Skin of body (tissue), 2 donors: ENCODE measurements around the gene MAP4. TPM values are rescaled to one million over a fixed set of nuclear protein-coding genes. Genes with fewer than 3 reads are reported as not detected.
"Not testable (repeated sequence)": the region's sequence is repeated elsewhere in the genome, so short reads cannot be mapped to it uniquely, and the experiment has no call there.

Source experiments
- DNase-seq: peaks from one replicate; lab custom pipeline; 2025; lab: John Stamatoyannopoulos, UW
- total RNA-seq: library from RNA; depleted of rRNA; stranded (reverse); fragments of >200 nt; gene quantifications from one replicate; pipeline ENCODE4 v1.2.3, GENCODE V29; 2014

Gene MAP4
- total RNA-seq, 1 donor from 2014 or later, result 88.6 TPM

DNA sequence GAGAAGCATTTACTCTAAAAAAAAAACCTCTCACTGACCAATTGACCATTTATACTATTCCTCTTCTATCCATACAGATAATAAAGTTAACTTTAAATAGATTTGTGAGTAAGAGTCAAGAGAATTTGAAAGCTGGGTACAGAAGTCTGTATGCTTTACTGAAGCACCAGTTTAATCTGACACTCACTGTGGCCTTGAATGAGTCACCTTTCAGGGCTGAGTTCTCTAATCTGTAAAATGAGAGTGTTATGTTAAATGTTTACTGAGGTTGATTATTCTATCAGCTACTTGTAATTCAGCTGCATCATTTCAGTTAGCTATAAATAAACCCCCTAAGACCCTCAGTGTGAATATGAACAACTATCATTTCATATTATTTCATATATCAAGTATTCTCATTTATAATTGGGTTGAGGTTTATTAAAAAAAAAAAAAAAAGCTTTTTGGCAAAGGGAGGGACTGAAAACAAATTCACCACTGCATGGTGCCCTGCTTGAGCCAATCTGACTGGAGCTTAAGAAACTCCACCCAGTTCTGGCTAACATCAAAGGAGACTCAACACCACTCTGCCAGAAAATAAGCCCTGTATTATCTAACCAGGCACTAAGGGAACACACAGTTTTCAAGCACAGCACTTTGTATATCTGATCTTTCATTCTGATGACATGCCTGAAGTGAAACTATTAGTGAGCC, 2.8 kb downstream of the MAP4 start:
- no peak for DNase-seq

DNA sequence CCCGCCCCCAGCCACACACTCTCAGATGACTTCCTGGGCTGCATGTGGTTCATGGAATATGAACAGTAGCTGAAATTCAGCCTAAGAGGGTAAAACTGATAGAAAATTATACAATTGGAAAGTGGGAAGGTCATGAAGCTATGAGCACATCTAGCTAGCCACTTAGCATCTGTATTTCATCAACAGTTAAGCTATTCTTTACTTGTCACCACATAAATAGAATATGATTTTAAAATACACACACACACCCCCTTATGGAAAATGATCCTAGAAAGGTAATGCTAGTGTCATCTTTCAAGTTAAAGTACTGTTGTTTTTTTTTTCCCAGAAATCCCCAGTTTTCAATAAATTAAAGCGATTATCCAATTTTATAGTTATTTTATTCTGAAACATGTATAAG, 3.6 kb downstream of the MAP4 start:
- DNase-seq, result no peak

DNA sequence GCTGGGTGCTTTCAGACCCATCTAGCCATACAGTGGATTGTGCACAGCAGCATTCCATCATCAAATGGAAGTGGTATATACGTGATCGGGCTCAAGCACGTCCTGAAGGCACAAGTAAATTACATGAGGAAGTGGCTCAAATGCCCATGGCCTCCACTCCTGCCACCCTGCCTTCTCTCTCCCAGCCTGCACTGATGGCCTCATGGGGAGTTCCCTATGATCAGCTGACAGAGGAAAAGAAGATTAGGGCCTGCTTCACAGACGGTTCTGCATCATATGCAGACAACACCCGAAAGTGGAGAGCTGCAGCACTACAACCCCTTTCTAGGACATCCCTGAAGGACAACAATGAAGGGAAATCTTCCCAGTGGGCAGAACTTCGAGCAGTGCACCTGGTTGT, 8.2 kb downstream of the MAP4 start:
- not testable (repeated sequence) for DNase-seq

DNA sequence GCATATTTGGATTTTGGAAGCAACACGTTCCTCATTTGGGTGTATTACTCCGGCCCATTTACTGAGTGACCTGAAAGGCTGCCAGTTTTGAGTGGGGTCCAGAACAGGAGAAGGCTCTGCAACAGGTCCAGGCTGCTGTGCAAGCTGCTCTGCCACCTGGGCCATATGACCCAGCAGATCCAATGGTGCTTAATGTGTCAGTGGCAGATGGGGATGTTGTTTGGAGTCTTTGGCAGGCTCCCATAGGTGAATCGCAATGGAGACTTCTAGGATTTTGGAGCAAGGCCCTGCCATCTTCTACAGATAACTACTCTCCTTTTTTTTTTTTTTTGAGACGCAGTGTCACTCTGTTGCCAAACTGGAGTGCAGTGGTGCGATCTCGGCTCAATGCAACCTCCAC, 8.9 kb downstream of the MAP4 start:
- DNase-seq, result not testable (repeated sequence)

DNA sequence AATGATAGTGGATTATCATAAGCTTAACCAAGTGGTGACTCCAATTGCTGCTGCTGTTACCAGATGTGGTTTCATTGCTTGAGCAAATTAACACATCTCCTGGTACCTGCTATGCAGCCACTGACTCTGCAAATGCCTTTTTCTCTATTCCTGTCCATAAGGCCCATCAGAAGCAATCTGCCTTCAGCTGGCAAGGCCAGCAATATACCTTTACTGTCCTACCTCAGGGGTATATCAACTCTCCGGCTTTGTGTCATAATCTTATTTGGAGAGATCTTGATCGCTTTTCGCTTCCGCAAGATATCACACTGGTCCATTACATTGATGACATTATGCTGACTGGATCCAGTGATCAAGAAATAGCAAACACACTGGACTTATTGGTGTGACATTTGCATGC, 9.4 kb downstream of the MAP4 start:
- not testable (repeated sequence) for DNase-seq

DNA sequence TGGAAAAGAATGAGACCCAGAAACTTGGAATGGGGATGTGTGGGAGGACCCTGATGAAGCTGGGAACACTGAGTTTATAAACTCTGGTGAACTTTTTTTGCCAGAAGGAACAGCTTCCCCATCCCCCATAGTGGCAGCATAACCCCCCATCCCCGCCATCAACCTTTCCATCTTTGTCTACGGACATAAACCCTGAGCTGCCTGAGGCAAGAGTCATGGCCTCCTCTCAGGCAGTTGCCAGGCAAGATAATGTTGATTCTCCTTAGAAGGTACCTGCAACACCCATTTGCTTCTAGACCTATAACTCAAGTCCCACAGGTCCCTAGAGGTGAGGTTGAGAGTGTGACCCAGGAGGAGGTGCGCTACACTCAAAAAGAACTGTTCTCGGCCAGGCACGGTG, 11.5 kb downstream of the MAP4 start:
- DNase-seq, result no peak

DNA sequence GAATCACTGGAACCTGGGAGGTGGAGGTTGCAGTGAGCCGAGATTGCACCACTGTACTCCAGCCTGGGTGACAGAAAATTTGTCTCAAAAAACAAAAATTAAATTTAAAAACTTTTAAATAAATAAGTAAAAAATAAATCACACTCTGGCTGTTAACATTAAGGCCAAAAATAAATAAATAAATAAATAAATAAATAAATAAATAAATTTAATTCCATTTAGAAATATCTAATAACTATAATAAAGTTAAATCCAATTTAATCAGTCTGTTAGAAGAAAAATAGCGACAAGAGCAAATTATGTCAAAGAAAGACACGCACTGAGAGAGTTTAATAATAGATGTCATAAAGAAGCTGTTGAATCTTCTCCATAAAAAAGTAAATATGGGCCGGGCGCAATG, 13.4 kb downstream of the MAP4 start:
- DNase-seq, result no peak

DNA sequence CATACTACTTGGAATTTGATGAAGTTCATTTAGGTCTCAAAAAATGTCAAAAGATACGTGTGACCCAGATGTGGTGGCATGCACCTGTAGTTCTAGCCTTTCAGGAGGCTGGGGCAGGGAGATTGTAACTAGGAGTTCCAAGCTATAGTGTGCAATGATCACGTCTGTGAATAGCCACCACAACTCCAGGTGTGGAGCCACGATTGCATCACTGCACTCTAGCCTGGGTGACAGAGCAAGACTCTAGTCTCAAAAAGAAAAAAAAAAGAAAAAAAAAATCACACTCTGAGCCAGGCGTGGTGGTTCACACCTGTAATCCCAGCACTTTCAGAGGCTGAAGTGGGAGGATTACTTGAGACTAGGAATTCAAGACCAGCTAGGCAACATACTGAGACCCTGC, 14.2 kb downstream of the MAP4 start:
- no peak for DNase-seq

DNA sequence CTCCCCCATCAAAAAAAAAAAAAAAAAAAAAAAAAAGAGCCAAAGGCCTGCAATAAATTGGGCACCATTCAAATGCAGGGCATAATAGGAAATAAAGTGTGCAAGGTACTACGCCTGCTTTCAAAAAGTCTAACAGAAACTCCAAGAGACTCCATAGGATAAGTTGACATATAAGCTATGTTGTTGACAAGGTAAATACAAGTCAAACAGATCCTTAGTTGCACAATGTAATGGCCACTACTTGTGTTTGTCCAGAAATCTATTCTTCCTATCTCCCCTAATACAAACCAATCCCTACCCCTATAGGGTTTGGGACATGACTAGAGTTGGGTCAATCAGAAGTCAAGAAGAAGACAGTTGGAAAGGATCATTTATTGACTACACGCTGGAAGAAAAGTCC, 16.0 kb downstream of the MAP4 start:
- DNase-seq, result no peak

DNA sequence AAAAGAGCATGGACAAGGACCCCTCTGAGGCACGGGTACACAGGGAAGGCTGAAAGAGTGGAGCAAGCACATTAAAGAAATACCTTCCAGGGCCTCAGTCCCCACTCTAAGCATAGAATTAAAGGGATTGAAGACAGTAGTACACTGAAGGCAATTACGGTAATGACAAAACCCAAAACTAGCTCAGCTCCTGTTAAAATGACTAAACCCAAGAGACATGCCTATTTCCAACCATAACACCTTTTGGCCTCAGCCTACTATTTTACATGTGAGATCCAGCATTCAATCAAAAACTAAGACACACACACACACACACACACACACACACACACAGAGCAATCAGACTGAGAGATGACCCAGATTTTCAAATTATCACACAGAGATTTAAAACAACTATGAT, 19.8 kb downstream of the MAP4 start:
- no peak for DNase-seq

DNA sequence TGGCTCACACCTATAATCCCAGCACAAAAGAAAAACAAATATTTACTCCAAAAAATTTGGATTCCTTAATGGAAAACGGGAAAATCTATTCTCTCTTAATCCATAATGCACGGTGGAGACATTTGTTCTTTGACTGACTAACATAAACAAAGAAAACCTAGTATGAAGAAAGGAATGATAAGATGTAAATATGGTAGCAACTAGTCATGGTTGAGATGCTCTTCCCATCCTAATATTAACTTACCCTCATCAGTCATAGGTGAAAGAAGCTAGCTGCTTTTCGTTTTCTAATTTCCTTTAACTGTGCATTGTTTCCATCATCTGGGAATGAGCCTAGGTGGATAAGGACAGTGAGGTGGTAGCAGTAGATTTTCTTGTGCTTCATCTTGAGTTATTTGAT, 22.0 kb downstream of the MAP4 start:
- no peak for DNase-seq

DNA sequence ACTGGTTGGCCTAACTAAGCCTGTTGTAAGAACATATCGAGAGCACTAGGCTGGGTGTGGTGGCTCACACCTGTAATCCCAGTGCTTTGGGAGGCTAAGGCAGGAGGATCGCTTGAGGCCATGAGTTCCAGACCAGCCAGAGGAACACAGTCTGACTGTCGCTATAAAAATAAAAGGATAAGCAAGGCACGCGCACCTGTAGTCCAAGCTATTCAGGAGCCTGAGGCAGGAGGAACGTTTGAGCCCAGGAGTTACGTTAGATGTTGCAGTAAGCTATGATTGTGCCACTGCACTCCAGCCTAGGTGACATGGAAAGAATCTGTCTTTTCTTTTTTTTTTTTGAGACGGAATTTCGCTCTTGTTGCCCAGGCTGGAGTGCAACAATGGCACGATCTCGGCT, 24.9 kb downstream of the MAP4 start:
- no peak for DNase-seq

DNA sequence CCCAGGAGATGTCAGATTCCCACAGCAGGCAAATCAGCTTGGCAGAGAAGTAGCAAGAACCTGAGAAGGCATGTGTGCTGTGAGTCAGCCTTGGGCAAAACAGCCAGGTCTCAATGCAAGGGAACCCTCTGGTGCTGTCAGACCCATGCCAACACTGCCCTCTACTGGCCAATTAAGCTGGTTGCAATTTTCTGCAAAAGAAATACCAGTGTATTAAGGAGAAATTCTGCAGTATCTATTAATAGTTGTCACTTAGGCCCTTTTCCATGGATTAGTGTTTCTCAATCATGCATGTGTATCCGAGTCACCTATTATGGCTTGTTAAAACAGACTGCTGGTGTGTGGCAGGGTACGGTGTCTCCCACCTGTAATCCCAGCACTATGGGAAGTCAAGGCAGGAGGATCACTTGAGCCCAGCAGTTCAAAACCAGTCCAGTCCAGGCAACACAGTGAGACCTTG, 26.2 kb downstream of the MAP4 start:
- peak; percentile 79 for DNase-seq

DNA sequence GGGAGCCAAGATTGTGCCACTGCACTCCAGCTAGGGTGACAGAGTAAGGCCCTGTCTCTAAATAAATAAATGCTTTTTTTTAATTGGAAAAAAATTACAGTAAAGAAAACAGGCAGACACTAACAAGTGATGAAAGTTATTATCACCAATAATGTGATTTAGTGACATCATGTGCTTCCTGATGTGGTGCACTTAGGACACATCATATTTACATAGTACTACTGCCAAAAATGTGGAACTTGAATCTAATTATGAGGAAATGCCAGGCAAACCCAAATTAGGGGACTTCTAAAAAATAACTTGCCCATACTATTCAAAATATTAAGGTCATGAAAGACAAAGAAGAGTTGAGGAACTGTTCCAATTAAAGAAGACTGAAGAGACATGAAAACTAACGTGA, 30.8 kb downstream of the MAP4 start:
- DNase-seq, result peak; percentile 12

DNA sequence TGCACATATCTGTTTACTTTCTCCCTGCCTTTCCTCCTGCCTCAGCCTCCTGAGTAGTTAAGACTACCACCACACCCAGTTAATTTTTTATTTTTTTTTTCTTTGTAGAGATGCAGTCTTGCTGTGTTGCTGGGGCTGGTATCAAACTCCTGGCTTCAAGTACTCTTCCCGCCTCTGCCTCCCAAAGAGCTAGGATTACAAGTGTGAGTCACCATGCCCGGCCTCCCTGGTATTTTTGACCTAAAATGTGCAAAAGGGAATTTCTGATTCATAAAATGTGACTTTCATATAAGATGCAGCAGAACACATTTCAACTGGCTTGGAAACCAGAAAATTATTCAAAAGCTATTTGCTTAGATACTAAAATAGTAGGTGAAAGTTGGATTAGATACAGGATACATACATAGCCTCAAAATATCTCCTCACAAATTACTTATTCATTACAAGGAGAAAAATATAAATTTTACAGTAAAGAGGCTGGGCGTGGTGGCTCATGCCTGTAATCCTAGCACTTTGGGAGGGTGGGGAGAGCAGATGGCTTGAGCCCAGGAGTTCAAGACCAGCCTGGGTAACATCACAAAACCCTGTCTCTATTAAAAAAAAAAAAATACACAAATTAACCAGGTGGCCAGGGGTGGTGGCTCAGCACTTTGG, 32.0 kb downstream of the MAP4 start:
- no peak for DNase-seq

DNA sequence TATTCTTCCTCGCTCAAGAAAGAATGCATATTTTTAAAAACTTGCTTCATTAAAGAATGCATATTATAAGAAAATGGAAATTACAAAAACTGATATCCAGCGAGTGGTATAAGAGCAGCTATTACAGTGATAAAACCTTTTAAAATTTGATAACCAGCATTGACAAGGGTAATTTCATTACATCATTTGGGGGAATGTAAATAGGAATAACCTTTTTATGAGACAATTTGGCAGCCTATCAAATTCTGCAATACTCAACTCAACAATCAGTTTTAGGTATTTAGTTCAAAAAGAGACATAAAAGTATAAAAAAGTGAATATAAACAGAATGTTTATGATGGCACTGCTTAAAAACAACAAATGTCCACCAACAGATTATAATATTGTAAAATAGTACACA, 35.4 kb downstream of the MAP4 start:
- DNase-seq, result no peak

DNA sequence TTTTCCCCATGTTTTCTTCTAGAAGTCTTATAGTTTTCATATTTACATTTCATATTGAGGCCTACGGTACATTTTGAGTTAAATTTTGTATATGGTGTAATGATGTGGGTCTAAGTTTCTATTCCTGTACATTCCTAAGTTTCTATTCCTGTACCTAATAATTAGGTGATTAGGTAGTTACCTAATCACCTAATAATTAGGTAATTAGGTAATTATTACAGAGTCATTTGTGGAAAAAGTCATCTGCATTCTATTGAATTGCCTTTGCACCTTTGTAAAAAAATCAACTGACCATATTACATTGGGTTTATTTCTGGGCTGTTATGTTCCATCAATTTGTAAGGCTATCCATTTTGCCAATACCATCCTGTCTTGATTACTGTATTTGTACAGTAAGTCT, 37.1 kb downstream of the MAP4 start:
- no peak for DNase-seq

DNA sequence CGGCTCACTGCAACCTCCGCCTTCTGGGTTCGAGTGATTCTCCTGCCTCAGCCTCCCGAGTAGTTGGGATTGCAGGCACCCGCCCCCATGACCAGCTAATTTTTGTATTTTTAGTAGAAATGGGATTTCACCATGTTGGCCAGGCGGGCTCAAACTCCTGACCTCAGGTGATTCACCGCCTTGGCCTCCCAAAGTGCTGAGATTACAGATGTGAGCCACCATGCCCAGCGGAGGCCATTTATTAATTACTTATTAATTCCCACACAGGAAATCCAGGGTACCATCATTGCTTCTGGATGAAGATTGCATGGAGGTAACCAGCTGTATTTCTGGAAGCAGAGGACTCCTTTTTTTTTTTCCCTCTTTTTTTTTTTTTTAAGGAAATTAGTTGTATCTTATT, 37.8 kb downstream of the MAP4 start:
- DNase-seq, result no peak

DNA sequence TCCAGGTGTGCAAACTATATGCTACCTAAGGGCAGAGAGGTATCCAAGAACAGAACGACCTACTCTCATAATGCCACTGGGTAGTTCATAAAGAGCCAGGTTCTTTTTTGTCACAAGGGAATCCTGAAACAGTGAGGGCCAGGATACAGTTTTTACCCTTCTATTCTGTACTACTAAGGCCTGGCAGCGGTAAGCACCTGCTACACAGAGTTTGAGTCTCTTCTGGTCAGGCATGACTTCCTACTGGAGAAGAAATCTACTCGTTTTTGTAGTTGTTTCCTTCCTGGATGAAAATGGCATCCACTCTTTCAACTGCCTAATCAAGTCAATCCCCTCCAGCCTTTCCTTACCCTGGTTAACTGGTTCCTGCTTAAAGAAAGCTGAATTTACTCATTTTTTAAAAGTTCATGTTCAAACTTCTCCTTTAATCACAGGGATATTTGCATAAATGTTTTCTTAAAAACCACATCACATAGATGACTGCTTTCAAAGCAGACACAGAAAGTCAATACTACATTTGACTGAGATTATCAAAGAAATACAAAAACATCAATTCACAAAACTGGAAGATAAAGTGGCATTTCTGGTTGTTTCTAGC, 40.0 kb downstream of the MAP4 start:
- no peak for DNase-seq

DNA sequence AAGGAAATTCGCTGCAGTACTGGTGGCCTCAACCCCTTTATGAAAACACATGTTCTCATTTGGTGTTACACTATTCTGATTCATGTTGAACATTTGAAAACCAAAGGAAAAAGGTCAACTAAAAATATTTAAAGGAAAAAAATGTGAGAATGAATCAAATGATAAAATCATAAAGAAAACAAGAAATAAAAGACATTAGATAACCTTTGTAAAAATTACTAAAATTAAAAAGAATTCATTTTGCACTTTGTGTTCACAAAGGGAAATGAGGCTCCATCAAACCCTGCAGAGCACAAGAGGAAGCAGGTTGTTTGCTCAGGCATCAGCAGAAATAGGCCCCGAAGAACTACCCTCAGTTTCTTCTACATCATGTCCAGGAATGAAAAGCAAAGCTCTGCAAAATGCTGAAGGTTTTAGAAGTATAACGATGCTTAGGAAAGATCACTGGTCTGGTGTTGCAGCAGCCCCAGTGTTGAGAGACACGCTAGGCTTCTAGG, 41.2 kb downstream of the MAP4 start:
- no peak for DNase-seq

DNA sequence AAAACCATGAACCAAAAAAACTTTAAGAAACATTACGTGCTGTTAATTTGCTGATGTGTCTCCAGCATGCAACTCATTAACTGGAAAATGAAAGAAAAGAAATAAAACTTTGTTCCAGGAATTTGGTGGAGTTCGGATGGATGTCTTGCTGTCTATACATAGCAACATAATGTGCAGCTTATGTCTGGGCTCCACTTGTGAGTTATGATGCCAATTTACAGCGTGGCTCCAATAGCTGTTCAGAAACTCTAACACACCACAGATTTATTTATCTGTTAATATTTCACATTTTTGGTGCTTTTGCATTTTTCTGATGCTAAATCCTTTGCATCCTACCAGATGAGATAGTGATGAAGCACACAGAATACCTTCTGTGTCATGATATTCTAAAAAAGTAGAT, 45.1 kb downstream of the MAP4 start:
- DNase-seq, result peak; percentile 77

DNA sequence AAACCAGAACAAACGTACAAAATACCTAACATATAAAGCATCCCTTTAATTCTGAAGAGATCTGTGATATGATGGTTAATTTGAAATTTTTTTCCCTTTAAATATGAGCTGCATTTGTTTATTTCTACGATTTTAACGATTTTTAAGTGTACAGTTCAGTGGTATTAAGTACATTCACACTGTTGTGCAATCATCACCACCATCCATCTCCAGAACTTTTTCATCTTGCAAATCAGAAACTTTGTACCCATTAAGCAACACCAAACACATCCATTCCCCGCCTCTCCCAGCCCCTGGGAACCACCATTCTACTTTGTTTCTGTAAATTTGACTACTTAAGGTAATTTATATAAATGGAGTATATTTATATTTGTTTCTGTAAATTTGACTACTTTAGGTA, 51.5 kb downstream of the MAP4 start:
- DNase-seq, result no peak
